Naive thymus-derived CD4-positive, alpha-beta T cell (primary cell): ENCODE measurements around the gene GP1BB. TPM values are rescaled to one million over a fixed set of nuclear protein-coding genes. Genes with fewer than 3 reads are reported as not detected.

ENCODE experiments used
- ATAC-seq: fragments of 150-1000 bp; cut with Tn5 transposase; 2 replicates; pipeline ENCODE4 v1.10.0; 2021; ENCODE audit warnings: mild to moderate bottlenecking, moderate library complexity
- CTCF ChIA-PET: fragments of 350-600 bp; sonication (Branson Sonifier 250); formaldehyde crosslinking; loops from one replicate; lab custom pipeline; 2021; ENCODE audit warnings: antibody characterized with exemption; lab: Charles Lee
- POLR2A ChIA-PET: fragments of 350-600 bp; sonication (Branson Sonifier 250); formaldehyde crosslinking; loops from one replicate; lab custom pipeline; 2021; ENCODE audit warnings: antibody characterized with exemption, inconsistent platforms; lab: Charles Lee
- DNase-seq, 9 donors: peaks; one replicate each; pipeline versions ENCODE4 v3.0.0 to v3.0.0-alpha.2; 2020 to 2022; ENCODE audit warnings: mixed read lengths in 1 of 9
- H3K27ac ChIP-seq: one replicate; pipeline ENCODE4 v1.7.0; 2013; ENCODE audit warnings: mild to moderate bottlenecking, low read depth, low read length, moderate library complexity
- H3K27me3 ChIP-seq, 2 donors: one replicate each; pipeline ENCODE4 v1.7.0; 2013; ENCODE audit warnings: low read length in 2 of 2, mild to moderate bottlenecking in 2 of 2, moderate library complexity in 2 of 2; ENCODE audit not compliant: control insufficient read depth in 2 of 2, insufficient read depth in 2 of 2
- H3K36me3 ChIP-seq, 3 experiments: 1 replicate in 2 of 3; 2 replicates in 1 of 3; pipeline ENCODE4 v1.7.0; 2013; ENCODE audit warnings: low read length in 3 of 3, mild to moderate bottlenecking in 3 of 3, moderate library complexity in 1 of 3; ENCODE audit not compliant: insufficient read depth in 3 of 3, control insufficient read depth in 2 of 3
- H3K4me1 ChIP-seq, 2 donors: one replicate each; pipeline ENCODE4 v1.7.0; 2013; ENCODE audit warnings: low read length in 2 of 2, mild to moderate bottlenecking in 2 of 2, moderate library complexity in 1 of 2; ENCODE audit not compliant: control insufficient read depth in 2 of 2, insufficient read depth in 2 of 2
- H3K4me3 ChIP-seq: 2 replicates; pipeline ENCODE4 v1.7.0; 2013; ENCODE audit warnings: mild to moderate bottlenecking, low read length
- H3K9me3 ChIP-seq, 3 experiments: 1 replicate in 2 of 3; 2 replicates in 1 of 3; pipeline ENCODE4 v1.7.0; 2013; ENCODE audit warnings: low read length in 3 of 3; ENCODE audit not compliant: control insufficient read depth in 2 of 3
- H3K27ac Mint-ChIP-seq, 9 donors: one replicate each; pipeline ENCODE4 v1.8.0; 2020 to 2022; ENCODE audit warnings: mixed read lengths in 9 of 9, mild to moderate bottlenecking in 8 of 9, moderate library complexity in 5 of 9, inconsistent platforms in 2 of 9
- H3K27me3 Mint-ChIP-seq, 5 donors: one replicate each; pipeline ENCODE4 v1.8.0; 2021 to 2022; ENCODE audit warnings: mixed read lengths in 5 of 5, mild to moderate bottlenecking in 1 of 5
- H3K36me3 Mint-ChIP-seq, 5 donors: one replicate each; pipeline ENCODE4 v1.8.0; 2020 to 2022; ENCODE audit warnings: mixed read lengths in 5 of 5, mild to moderate bottlenecking in 3 of 5, inconsistent platforms in 1 of 5
- H3K4me1 Mint-ChIP-seq, 7 donors: one replicate each; pipeline ENCODE4 v1.8.0; 2020 to 2022; ENCODE audit warnings: mixed read lengths in 7 of 7, mild to moderate bottlenecking in 3 of 7, inconsistent platforms in 1 of 7
- H3K4me3 Mint-ChIP-seq, 10 donors: one replicate each; pipeline ENCODE4 v1.8.0; 2020 to 2022; ENCODE audit warnings: mild to moderate bottlenecking in 10 of 10, mixed read lengths in 10 of 10, moderate library complexity in 6 of 10, inconsistent platforms in 2 of 10
- H3K9me3 Mint-ChIP-seq, 11 donors: one replicate each; pipeline ENCODE4 v1.8.0; 2020 to 2022; ENCODE audit warnings: mixed read lengths in 11 of 11, mild to moderate bottlenecking in 4 of 11, inconsistent platforms in 1 of 11, moderate library complexity in 1 of 11
- intact Hi-C, 2 donors: fragments of 100-400 bp; cut with micrococcal nuclease; formaldehyde crosslinking; loops; one replicate each; pipeline ENCODE4 v1.15.1; 2023
- polyA plus RNA-seq, 2 donors: library from polyadenylated mRNA; unstranded; fragments of 300-500 nt; fragmentation: Illumina TruSeq; gene quantifications; one replicate each; pipeline ENCODE4 v1.2.3, GENCODE V29; 2021
- total RNA-seq, 6 experiments: library from RNA in 5 of 6; stranded (reverse) in 5 of 6; gene quantifications; 1 replicate in 5 of 6; 2 replicates in 1 of 6; pipeline ENCODE4 v1.2.3 and lab custom pipeline; 2021 to 2026

GP1BB gene
- total and polyA plus RNA-seq, 7 experiments from 2014 or later: 0.40 to 3.0 TPM; not detected in 5

- H3K4me1 Mint-ChIP-seq: peaks cover 0 to under 1% (median 0%) of the 10 kb centered on the region in 7 donors
- intact Hi-C loops: no loop called here
- Histone ChIP-seq H3K4me3 (no peak overlapping the region), H3K4me1 (no peaks in the 10 kb centered on the region), H3K36me3 (no peaks in the 10 kb centered on the region), H3K27ac (no peak overlapping the region), H3K9me3 (no peaks in the 10 kb centered on the region), H3K27me3 (peaks cover 0 to 3% of the 10 kb centered on the region in 2 donors)
- POLR2A ChIA-PET: no interaction called here
- no peak overlapping the region for H3K4me3 Mint-ChIP-seq
- ATAC-seq: no peak
- H3K36me3 Mint-ChIP-seq: no peaks in the 10 kb centered on the region
- no peak overlapping the region for H3K27ac Mint-ChIP-seq
- no peak for DNase-seq
- H3K9me3 Mint-ChIP-seq: no peaks in the 10 kb centered on the region
- H3K27me3 Mint-ChIP-seq: peaks cover 7 to 21% (median 19%) of the 10 kb centered on the region in 5 donors
- CTCF ChIA-PET: interaction anchor here (1.3 kb wide), 1 partner anchor 147 kb away, joined by 3 read pairs; no protein-coding TSS in a partner anchor
Observed at GRCh38 chr22:19749876-19750275, 26.5 kb downstream of the GP1BB start.

GRCh38 chr22:19750507-19751490, 27.5 kb downstream of the GP1BB start:
- no peaks in the 10 kb centered on the region for H3K9me3 ChIP-seq
- ChIA-PET CTCF (no interaction called here), POLR2A (no interaction called here)
- no peak for DNase-seq
- H3K4me1 Mint-ChIP-seq: peaks cover 0 to 3% (median 2%) of the 10 kb centered on the region in 7 donors
- H3K4me3 Mint-ChIP-seq: no peak overlapping the region
- no peak overlapping the region for H3K27ac ChIP-seq
- H3K27ac Mint-ChIP-seq: no peak overlapping the region
- peaks cover 10 to 29% (median 22%) of the 10 kb centered on the region in 5 donors for H3K27me3 Mint-ChIP-seq
- peaks cover 0 to 5% of the 10 kb centered on the region in 2 donors for H3K4me1 ChIP-seq
- intact Hi-C loops: no loop called here
- peaks cover 0 to 6% of the 10 kb centered on the region in 2 donors for H3K27me3 ChIP-seq
- H3K36me3 ChIP-seq: no peaks in the 10 kb centered on the region
- H3K36me3 Mint-ChIP-seq: no peaks in the 10 kb centered on the region
- H3K4me3 ChIP-seq: no peak overlapping the region
- no peaks in the 10 kb centered on the region for H3K9me3 Mint-ChIP-seq
- ATAC-seq: no peak

- no peak overlapping the region for H3K27ac ChIP-seq
- H3K36me3 ChIP-seq: no peaks in the 10 kb centered on the region
- CTCF ChIA-PET: no interaction called here
- Mint-ChIP-seq H3K36me3 (no peaks in the 10 kb centered on the region), H3K27ac (no peak overlapping the region), H3K4me1 (peaks cover 0 to 11% (median 9%) of the 10 kb centered on the region in 7 donors), H3K9me3 (no peaks in the 10 kb centered on the region), H3K4me3 (no peak overlapping the region), H3K27me3 (peaks cover 17 to 37% (median 28%) of the 10 kb centered on the region in 5 donors)
- intact Hi-C loops: no loop called here
- ATAC-seq (no peak), DNase-seq (no peak)
- POLR2A ChIA-PET: no interaction called here
- no peaks in the 10 kb centered on the region for H3K9me3 ChIP-seq
- H3K27me3 ChIP-seq: peaks cover 0 to 11% of the 10 kb centered on the region in 2 donors
- H3K4me1 ChIP-seq: peaks cover 5 to 12% of the 10 kb centered on the region in 2 donors
- no peak overlapping the region for H3K4me3 ChIP-seq
Observed at GRCh38 chr22:19751497-19752245, 28.3 kb downstream of the GP1BB start.

GRCh38 chr22:19753090-19753842, 29.9 kb downstream of the GP1BB start:
- Histone ChIP-seq H3K27ac (no peak overlapping the region), H3K27me3 (peaks cover 0 to 11% of the 10 kb centered on the region in 2 donors), H3K4me3 (no peak overlapping the region), H3K4me1 (peaks cover 8 to 16% of the 10 kb centered on the region in 2 donors), H3K36me3 (no peaks in the 10 kb centered on the region), H3K9me3 (no peaks in the 10 kb centered on the region)
- DNase-seq (no peak), ATAC-seq (no peak)
- Mint-ChIP-seq H3K27me3 (peaks cover 26 to 50% (median 38%) of the 10 kb centered on the region in 5 donors), H3K4me3 (no peak overlapping the region), H3K9me3 (no peaks in the 10 kb centered on the region), H3K4me1 (peaks cover 6 to 24% (median 13%) of the 10 kb centered on the region in 7 donors), H3K27ac (no peak overlapping the region), H3K36me3 (no peaks in the 10 kb centered on the region)
- intact Hi-C loops: no loop called here
- ChIA-PET CTCF (no interaction called here), POLR2A (no interaction called here)

GRCh38 chr22:19753996-19754700, 30.8 kb downstream of the GP1BB start:
- H3K4me3 ChIP-seq: no peak overlapping the region
- H3K36me3 ChIP-seq: no peaks in the 10 kb centered on the region
- H3K4me1 ChIP-seq: peaks cover 8 to 16% of the 10 kb centered on the region in 2 donors
- peaks cover 0 to 11% of the 10 kb centered on the region in 2 donors for H3K27me3 ChIP-seq
- no peak overlapping the region for H3K27ac ChIP-seq
- intact Hi-C loops: no loop called here
- peaks cover 26 to 56% (median 38%) of the 10 kb centered on the region in 5 donors for H3K27me3 Mint-ChIP-seq
- no peaks in the 10 kb centered on the region for H3K9me3 ChIP-seq
- H3K36me3 Mint-ChIP-seq: no peaks in the 10 kb centered on the region
- peak overlapping the region in 1 of 10 donors; percentile 29 for H3K4me3 Mint-ChIP-seq
- H3K4me1 Mint-ChIP-seq: peaks cover 6 to 28% (median 14%) of the 10 kb centered on the region in 7 donors
- ChIA-PET POLR2A (no interaction called here), CTCF (no interaction called here)
- H3K9me3 Mint-ChIP-seq: no peaks in the 10 kb centered on the region
- no peak overlapping the region for H3K27ac Mint-ChIP-seq
- DNase-seq: no peak
- ATAC-seq: no peak
